Right lobe of liver (tissue), 4 donors: Measurements from ENCODE around the gene FRMD3.

Experiments used
- CTCF ChIP-seq, 4 donors: fragments of 200-600 bp in 3 of 4; fragments of 450-650 bp in 1 of 4; IDR thresholded peaks; one replicate each; pipeline versions ENCODE4 v1.5.1 to v1.8.0; 2016 to 2022; ENCODE audit warnings: antibody characterized with exemption in 4 of 4, mild to moderate bottlenecking in 2 of 4
- POLR2A ChIP-seq: fragments of 450-650 bp; IDR thresholded peaks from one replicate; pipeline ENCODE4 v1.6.1; 2017; ENCODE audit warnings: antibody characterized with exemption, mild to moderate bottlenecking
- donor health status: DM: no; HTN: no; CAD: no.
- donor health status: DM: no; HTN: no; CAD: no.
- donor health status: DM: no; HTN: yes; CAD: no.

GRCh38 chr9:83346655-83347420 lies 191.4 kb downstream of the FRMD3 start:
- TF ChIP-seq POLR2A (no peak), CTCF (IDR thresholded peaks at IDR 0.05) (no peak)
